Measurements from ENCODE around the gene IQCF6. TPM values are rescaled to one million over a fixed set of nuclear protein-coding genes. Genes with fewer than 3 reads are reported as not detected.

The IQCF6 gene
- total RNA-seq: not detected in 2 replicates

GRCh38 chr3:51779137-51779536 lies at the start of gene IQCF6:
IQCF6 (minus strand) TSS chr3:51779237; CDS start chr3:51779224, 13 bp downstream.

Other genes with a start within 250 kb of the IQCF6 start
- gene RAD54L2, start 240.5 kb downstream of the IQCF6 start, total RNA-seq: 37.5 and 39.8 TPM in 2 replicates
- 33.3 and 45.4 TPM in 2 replicates for gene TEX264, start 108.0 kb downstream of the IQCF6 start, total RNA-seq
- gene GRM2, start 72.2 kb downstream of the IQCF6 start, total RNA-seq: 0.10 TPM in 1 of 2 replicates, not detected in the other
- gene IQCF2, start 82.4 kb upstream of the IQCF6 start, total RNA-seq: not detected in 2 replicates
- gene IQCF5, start 96.4 kb upstream of the IQCF6 start, total RNA-seq: not detected in 2 replicates
- gene IQCF1, start 124.1 kb upstream of the IQCF6 start, total RNA-seq: not detected in 2 replicates
- 18.0 and 21.4 TPM in 2 replicates for gene RRP9, start 162.7 kb upstream of the IQCF6 start, total RNA-seq
- 12.4 and 13.6 TPM in 2 replicates for gene PARP3, start 163.1 kb upstream of the IQCF6 start, total RNA-seq
- gene GPR62, start 176.1 kb upstream of the IQCF6 start, total RNA-seq: under 0.01 and 0.10 TPM in 2 replicates
- 30.8 and 39.2 TPM in 2 replicates for gene PCBP4, start 188.2 kb upstream of the IQCF6 start, total RNA-seq
- 17.0 and 27.1 TPM in 2 replicates for gene ABHD14B, start 194.8 kb upstream of the IQCF6 start, total RNA-seq
- gene ABHD14A, start 195.8 kb upstream of the IQCF6 start, total RNA-seq: 6.6 and 11.4 TPM in 2 replicates
- 14.5 and 20.9 TPM in 2 replicates for gene ACY1, start 204.3 kb upstream of the IQCF6 start, total RNA-seq
- 1,244 and 1,265 TPM in 2 replicates for gene RPL29, start 216.7 kb upstream of the IQCF6 start, total RNA-seq

Measured in vein endothelial cell (primary cell).